HUDEP-2 (cell line): ENCODE data around the gene SH3YL1.
A peak's percentile ranks its signal among the peaks of the same experiment; 100 is the strongest.

Source experiments
- DNase-seq, 76 experiments: peaks; one replicate each; lab custom pipeline; 2025; ENCODE audit not compliant: unreplicated experiment in 76 of 76; lab: John Stamatoyannopoulos, UW

The SH3YL1 gene

GRCh38 chr2:282371-283263 lies 18.8 kb upstream of the SH3YL1 start:
- no peak for DNase-seq

- no peak for DNase-seq
Measured at GRCh38 chr2:281381-281780, 17.5 kb upstream of the SH3YL1 start.

- DNase-seq, result no peak
Measured at GRCh38 chr2:280650-281110, 16.8 kb upstream of the SH3YL1 start.

GRCh38 chr2:279956-280649 lies 16.3 kb upstream of the SH3YL1 start:
- no peak for DNase-seq

- no peak for DNase-seq
Measured at GRCh38 chr2:279366-279765, 15.5 kb upstream of the SH3YL1 start.

GRCh38 chr2:278927-279320 lies 15.1 kb upstream of the SH3YL1 start:
- DNase-seq, result no peak

- DNase-seq, result no peak
Measured at GRCh38 chr2:278312-278926, 14.6 kb upstream of the SH3YL1 start.

GRCh38 chr2:275466-275865 lies 11.6 kb upstream of the SH3YL1 start:
- DNase-seq, result no peak

- peak in 1 of 76 experiments; percentile 6 for DNase-seq
Measured at GRCh38 chr2:274503-274902, 10.7 kb upstream of the SH3YL1 start.

- no peak for DNase-seq
Measured at GRCh38 chr2:273333-273732, 9.5 kb upstream of the SH3YL1 start.

GRCh38 chr2:271917-272316 lies 8.1 kb upstream of the SH3YL1 start:
- no peak for DNase-seq

GRCh38 chr2:270861-271260 lies 7.0 kb upstream of the SH3YL1 start:
- DNase-seq, result no peak

- DNase-seq, result no peak
Measured at GRCh38 chr2:269356-270030, 5.7 kb upstream of the SH3YL1 start.

GRCh38 chr2:268323-268722 lies 4.5 kb upstream of the SH3YL1 start:
- DNase-seq, result peak in 31 of 76 experiments; percentile 2 to 55 (median 20)

- peak in 75 of 76 experiments; percentile 31 to 93 (median 83) for DNase-seq
Measured at GRCh38 chr2:264493-265468, 949 bp upstream of the SH3YL1 start, which contains the start of gene ACP1. Gene ACP1, plus strand, starts transcription at chr2:264947. Its CDS starts 18 bp downstream, at chr2:264965.

GRCh38 chr2:263022-263738 lies 652 bp downstream of the SH3YL1 start:
- no peak for DNase-seq

- DNase-seq, result no peak
Measured at GRCh38 chr2:262117-262516, 1.7 kb downstream of the SH3YL1 start.

GRCh38 chr2:260507-261161 lies 3.2 kb downstream of the SH3YL1 start:
- DNase-seq, result no peak
